ENCODE results near the gene PDE7B.

PDE7B gene

GRCh38 chr6:136115941-136116340 is 264.4 kb downstream of the PDE7B start:
- H3K4me1 ChIP-seq (ENCODE audit: control insufficient read depth in 1 of 2, insufficient read depth in 2 of 2, low read length in 2 of 2): peaks cover 5 to 6% of the 10 kb centered on the region in 2 donors
- no peaks in the 10 kb centered on the region for H3K9me3 ChIP-seq (ENCODE audit: control insufficient read depth in 1 of 2, low read length in 2 of 2)
- H3K36me3 ChIP-seq (ENCODE audit: control insufficient read depth in 1 of 2, insufficient read depth in 2 of 2, low read length in 2 of 2): no peaks in the 10 kb centered on the region
- no peak overlapping the region for H3K27ac ChIP-seq (ENCODE audit: low read length)
- H3K4me3 ChIP-seq (ENCODE audit: low read depth in 1 of 2, low read length in 2 of 2): no peak overlapping the region
- no peaks in the 10 kb centered on the region for H3K27me3 ChIP-seq (ENCODE audit: low read depth, low read length)

GRCh38 chr6:136117081-136117480 is 265.6 kb downstream of the PDE7B start:
- no peak overlapping the region for H3K27ac ChIP-seq (ENCODE audit: low read length)
- H3K27me3 ChIP-seq (ENCODE audit: low read depth, low read length): no peaks in the 10 kb centered on the region
- H3K9me3 ChIP-seq (ENCODE audit: control insufficient read depth in 1 of 2, low read length in 2 of 2): no peaks in the 10 kb centered on the region
- H3K4me3 ChIP-seq (ENCODE audit: low read depth in 1 of 2, low read length in 2 of 2): no peak overlapping the region
- no peaks in the 10 kb centered on the region for H3K36me3 ChIP-seq (ENCODE audit: control insufficient read depth in 1 of 2, insufficient read depth in 2 of 2, low read length in 2 of 2)
- H3K4me1 ChIP-seq (ENCODE audit: control insufficient read depth in 1 of 2, insufficient read depth in 2 of 2, low read length in 2 of 2): peaks cover 5 to 6% of the 10 kb centered on the region in 2 donors

GRCh38 chr6:136118787-136119186 is 267.3 kb downstream of the PDE7B start:
- Histone ChIP-seq H3K36me3 (ENCODE audit: control insufficient read depth in 1 of 2, insufficient read depth in 2 of 2, low read length in 2 of 2) (no peaks in the 10 kb centered on the region), H3K27ac (ENCODE audit: low read length) (no peak overlapping the region)

GRCh38 chr6:136123468-136123867 is 272.0 kb downstream of the PDE7B start:
- Histone ChIP-seq H3K27me3 (ENCODE audit: low read depth, low read length) (no peaks in the 10 kb centered on the region), H3K4me1 (ENCODE audit: control insufficient read depth in 1 of 2, insufficient read depth in 2 of 2, low read length in 2 of 2) (peaks cover 0 to 6% of the 10 kb centered on the region in 2 donors)

More at GRCh38 chr6:136118787-136119186, 267.3 kb downstream of the PDE7B start:
- H3K27me3 ChIP-seq (ENCODE audit: low read depth, low read length): no peaks in the 10 kb centered on the region
- no peaks in the 10 kb centered on the region for H3K9me3 ChIP-seq (ENCODE audit: control insufficient read depth in 1 of 2, low read length in 2 of 2)
- H3K4me3 ChIP-seq (ENCODE audit: low read depth in 1 of 2, low read length in 2 of 2): no peak overlapping the region
- H3K4me1 ChIP-seq (ENCODE audit: control insufficient read depth in 1 of 2, insufficient read depth in 2 of 2, low read length in 2 of 2): peaks cover 0 to 10% of the 10 kb centered on the region in 2 donors

GRCh38 chr6:136125585-136125984 is 274.1 kb downstream of the PDE7B start:
- no peak overlapping the region for H3K27ac ChIP-seq (ENCODE audit: low read length)
- H3K27me3 ChIP-seq (ENCODE audit: low read depth, low read length): no peaks in the 10 kb centered on the region
- no peaks in the 10 kb centered on the region for H3K9me3 ChIP-seq (ENCODE audit: control insufficient read depth in 1 of 2, low read length in 2 of 2)
- peaks cover 0 to 3% of the 10 kb centered on the region in 2 donors for H3K36me3 ChIP-seq (ENCODE audit: control insufficient read depth in 1 of 2, insufficient read depth in 2 of 2, low read length in 2 of 2)
- peaks cover 0 to 6% of the 10 kb centered on the region in 2 donors for H3K4me1 ChIP-seq (ENCODE audit: control insufficient read depth in 1 of 2, insufficient read depth in 2 of 2, low read length in 2 of 2)
- H3K4me3 ChIP-seq (ENCODE audit: low read depth in 1 of 2, low read length in 2 of 2): no peak overlapping the region

More at GRCh38 chr6:136123468-136123867, 272.0 kb downstream of the PDE7B start:
- no peaks in the 10 kb centered on the region for H3K9me3 ChIP-seq (ENCODE audit: control insufficient read depth in 1 of 2, low read length in 2 of 2)
- H3K4me3 ChIP-seq (ENCODE audit: low read depth in 1 of 2, low read length in 2 of 2): no peak overlapping the region
- no peak overlapping the region for H3K27ac ChIP-seq (ENCODE audit: low read length)
- H3K36me3 ChIP-seq (ENCODE audit: control insufficient read depth in 1 of 2, insufficient read depth in 2 of 2, low read length in 2 of 2): no peaks in the 10 kb centered on the region

- H3K27me3 ChIP-seq (ENCODE audit: low read depth, low read length): no peaks in the 10 kb centered on the region
- H3K4me1 ChIP-seq (ENCODE audit: control insufficient read depth in 1 of 2, insufficient read depth in 2 of 2, low read length in 2 of 2): peaks cover 0 to 6% of the 10 kb centered on the region in 2 donors
- H3K9me3 ChIP-seq (ENCODE audit: control insufficient read depth in 1 of 2, low read length in 2 of 2): no peaks in the 10 kb centered on the region
- no peak overlapping the region for H3K27ac ChIP-seq (ENCODE audit: low read length)
- peaks cover 0 to 3% of the 10 kb centered on the region in 2 donors for H3K36me3 ChIP-seq (ENCODE audit: control insufficient read depth in 1 of 2, insufficient read depth in 2 of 2, low read length in 2 of 2)
- H3K4me3 ChIP-seq (ENCODE audit: low read depth in 1 of 2, low read length in 2 of 2): no peak overlapping the region
Measured at GRCh38 chr6:136127873-136128272, 276.4 kb downstream of the PDE7B start.

GRCh38 chr6:136129365-136129764 is 277.9 kb downstream of the PDE7B start:
- no peak overlapping the region for H3K4me3 ChIP-seq (ENCODE audit: low read depth in 1 of 2, low read length in 2 of 2)
- H3K27ac ChIP-seq (ENCODE audit: low read length): no peak overlapping the region
- H3K36me3 ChIP-seq (ENCODE audit: control insufficient read depth in 1 of 2, insufficient read depth in 2 of 2, low read length in 2 of 2): peaks cover 0 to 3% of the 10 kb centered on the region in 2 donors
- no peaks in the 10 kb centered on the region for H3K4me1 ChIP-seq (ENCODE audit: control insufficient read depth in 1 of 2, insufficient read depth in 2 of 2, low read length in 2 of 2)
- H3K27me3 ChIP-seq (ENCODE audit: low read depth, low read length): no peaks in the 10 kb centered on the region
- H3K9me3 ChIP-seq (ENCODE audit: control insufficient read depth in 1 of 2, low read length in 2 of 2): no peaks in the 10 kb centered on the region

GRCh38 chr6:136134268-136134667 is 282.8 kb downstream of the PDE7B start:
- no peaks in the 10 kb centered on the region for H3K9me3 ChIP-seq (ENCODE audit: control insufficient read depth in 1 of 2, low read length in 2 of 2)
- no peak overlapping the region for H3K4me3 ChIP-seq (ENCODE audit: low read depth in 1 of 2, low read length in 2 of 2)
- H3K27me3 ChIP-seq (ENCODE audit: low read depth, low read length): no peaks in the 10 kb centered on the region
- no peak overlapping the region for H3K27ac ChIP-seq (ENCODE audit: low read length)
- peaks cover 0 to 3% of the 10 kb centered on the region in 2 donors for H3K36me3 ChIP-seq (ENCODE audit: control insufficient read depth in 1 of 2, insufficient read depth in 2 of 2, low read length in 2 of 2)
- H3K4me1 ChIP-seq (ENCODE audit: control insufficient read depth in 1 of 2, insufficient read depth in 2 of 2, low read length in 2 of 2): no peaks in the 10 kb centered on the region

GRCh38 chr6:136134751-136135150 is 283.2 kb downstream of the PDE7B start:
- H3K36me3 ChIP-seq (ENCODE audit: control insufficient read depth in 1 of 2, insufficient read depth in 2 of 2, low read length in 2 of 2): peaks cover 0 to 3% of the 10 kb centered on the region in 2 donors
- no peaks in the 10 kb centered on the region for H3K27me3 ChIP-seq (ENCODE audit: low read depth, low read length)
- H3K4me1 ChIP-seq (ENCODE audit: control insufficient read depth in 1 of 2, insufficient read depth in 2 of 2, low read length in 2 of 2): no peaks in the 10 kb centered on the region
- H3K9me3 ChIP-seq (ENCODE audit: control insufficient read depth in 1 of 2, low read length in 2 of 2): no peaks in the 10 kb centered on the region
- H3K27ac ChIP-seq (ENCODE audit: low read length): no peak overlapping the region
- no peak overlapping the region for H3K4me3 ChIP-seq (ENCODE audit: low read depth in 1 of 2, low read length in 2 of 2)

- no peak overlapping the region for H3K4me3 ChIP-seq (ENCODE audit: low read depth in 1 of 2, low read length in 2 of 2)
- H3K36me3 ChIP-seq (ENCODE audit: control insufficient read depth in 1 of 2, insufficient read depth in 2 of 2, low read length in 2 of 2): no peaks in the 10 kb centered on the region
- H3K27me3 ChIP-seq (ENCODE audit: low read depth, low read length): no peaks in the 10 kb centered on the region
- H3K9me3 ChIP-seq (ENCODE audit: control insufficient read depth in 1 of 2, low read length in 2 of 2): no peaks in the 10 kb centered on the region
- H3K4me1 ChIP-seq (ENCODE audit: control insufficient read depth in 1 of 2, insufficient read depth in 2 of 2, low read length in 2 of 2): no peaks in the 10 kb centered on the region
- H3K27ac ChIP-seq (ENCODE audit: low read length): no peak overlapping the region
Measured at GRCh38 chr6:136136274-136136673, 284.8 kb downstream of the PDE7B start.

- Histone ChIP-seq H3K9me3 (ENCODE audit: control insufficient read depth in 1 of 2, low read length in 2 of 2) (peaks cover 0 to 2% of the 10 kb centered on the region in 2 donors), H3K27ac (ENCODE audit: low read length) (no peak overlapping the region), H3K4me1 (ENCODE audit: control insufficient read depth in 1 of 2, insufficient read depth in 2 of 2, low read length in 2 of 2) (no peaks in the 10 kb centered on the region), H3K27me3 (ENCODE audit: low read depth, low read length) (no peaks in the 10 kb centered on the region), H3K36me3 (ENCODE audit: control insufficient read depth in 1 of 2, insufficient read depth in 2 of 2, low read length in 2 of 2) (no peaks in the 10 kb centered on the region), H3K4me3 (ENCODE audit: low read depth in 1 of 2, low read length in 2 of 2) (no peak overlapping the region)
Measured at GRCh38 chr6:136137008-136137692, 285.6 kb downstream of the PDE7B start.
